Adrenal gland (tissue), 12 donors: ENCODE measurements around the gene DCUN1D2. TPM values are rescaled to one million over a fixed set of nuclear protein-coding genes. Genes with fewer than 3 reads are reported as not detected.

Experiments
- DNase-seq, 7 donors: peaks; one replicate each; pipeline ENCODE4 v3.0.0-alpha.2; 2019 to 2020
- H3K27ac ChIP-seq, 5 donors: fragments of 200-600 bp; sonication (generic) in 4 of 5; 1 replicate in 3 of 5; 2 replicates in 2 of 5; pipeline versions ENCODE4 v1.5.1 to v1.8.0; 2016 to 2020; ENCODE audit warnings: mild to moderate bottlenecking in 1 of 5
- H3K27me3 ChIP-seq: fragments of 200-600 bp; 2 replicates; pipeline ENCODE4 v1.8.0; 2021
- H3K36me3 ChIP-seq, 2 donors: fragments of 200-600 bp; replicated peaks in 1 of 2; 1 replicate in 1 of 2; 2 replicates in 1 of 2; pipeline versions ENCODE4 v1.5.1 to v1.8.0; 2018 to 2022
- H3K4me1 ChIP-seq, 2 donors: fragments of 200-600 bp; replicated peaks in 1 of 2; 1 replicate in 1 of 2; 2 replicates in 1 of 2; pipeline versions ENCODE4 v1.5.1 to v1.8.0; 2018 to 2021
- H3K4me3 ChIP-seq, 4 donors: fragments of 200-600 bp; sonication (generic) in 3 of 4; one replicate each; pipeline ENCODE4 v1.5.1; 2016 to 2018
- H3K9me3 ChIP-seq, 3 donors: fragments of 200-600 bp; sonication (generic) in 1 of 3; replicated peaks in 1 of 3; 1 replicate in 2 of 3; 2 replicates in 1 of 3; pipeline versions ENCODE4 v1.5.1 to v1.8.0; 2016 to 2021
- CTCF ChIP-seq, 6 experiments: fragments of 450-650 bp in 4 of 6; fragments of 200-600 bp in 2 of 6; sonication (generic) in 1 of 6; IDR thresholded peaks; 1 replicate in 5 of 6; 2 replicates in 1 of 6; pipeline versions ENCODE4 v1.5.1 to v1.8.0; 2016 to 2021; ENCODE audit warnings: antibody characterized with exemption in 6 of 6, mild to moderate bottlenecking in 2 of 6, moderate library complexity in 1 of 6
- POLR2A ChIP-seq, 2 donors: fragments of 450-650 bp; IDR thresholded peaks; one replicate each; pipeline ENCODE4 v1.6.1; 2017; ENCODE audit warnings: antibody characterized with exemption in 2 of 2, mild to moderate bottlenecking in 2 of 2, moderate library complexity in 1 of 2
- WGBS, 4 donors: extraction: QIAGEN DNeasy Blood & Tissue Kit in 2 of 4; methylation state at CpG; one replicate each; pipeline versions ENCODE4 v1.1.5 to v1.1.7; 2013 to 2017; 5-methylcytosine and 5-hydroxymethylcytosine counted together
- intact Hi-C, 2 donors: fragments of 100-400 bp; cut with DNase I; formaldehyde crosslinking; loops; one replicate each; pipeline versions ENCODE4 v1.14.1 to v1.15.0; 2022 to 2023
- polyA plus RNA-seq, 3 donors: library from polyadenylated mRNA; stranded (reverse); fragments of 200-250 nt in 2 of 3; fragments of 350-450 nt in 1 of 3; fragmentation: Illumina TruSeq in 1 of 3; extraction: RNeasy Lipid Tissue Mini Kit (QIAGEN cat#74804) in 1 of 3; gene quantifications; one replicate each; pipeline ENCODE4 v1.2.3, GENCODE V29; 2013 to 2014
- total RNA-seq, 9 donors: library from RNA; depleted of rRNA in 4 of 9; stranded (reverse); fragments of >200 nt in 4 of 9; fragments of 120-200 nt in 1 of 9; fragmentation: NEBNext Ultra II Directional in 1 of 9; extraction: Animal tissue kit (Norgen Biotek cat#: 25700) in 1 of 9; gene quantifications; one replicate each; pipeline versions ENCODE4 v1.1.0 to v1.2.4, GENCODE V29; 2013 to 2023
- donor health status: healthy with polysubstance abuse.
- donor health status: Bipolar disorder and iron deficiency.
- donor health status: DM: yes; HTN: yes; CAD: no.
- donor health status: DM: no; HTN: no; CAD: no.
- donor health status: DM: no; HTN: no; CAD: no.
- donor health status: DM: yes; HTN: yes; CAD: no.

DCUN1D2 gene
- total and polyA plus RNA-seq, 12 donors = 8.1 to 28.0 (median 18.8) TPM

GRCh38 chr13:113518076-113518803, 27.7 kb upstream of the DCUN1D2 start:
- WGBS, 4 donors = 92 to 96% (median 93%) methylated on average over 21 of the region's 21 CpGs
- no peak overlapping the region for H3K27ac ChIP-seq
- no peak overlapping the region for H3K4me3 ChIP-seq
- H3K4me1 ChIP-seq = no peaks in the 10 kb centered on the region
- H3K9me3 ChIP-seq = no peaks in the 10 kb centered on the region
- intact Hi-C loops = no loop called here
- no peaks in the 10 kb centered on the region for H3K27me3 ChIP-seq
- DNase-seq = no peak
- TF ChIP-seq POLR2A (IDR thresholded peaks at IDR 0.05) = no peak
- no peak for TF ChIP-seq CTCF (IDR thresholded peaks at IDR 0.05)
- H3K36me3 ChIP-seq = peaks cover 0 to 12% of the 10 kb centered on the region in 2 donors

DNA sequence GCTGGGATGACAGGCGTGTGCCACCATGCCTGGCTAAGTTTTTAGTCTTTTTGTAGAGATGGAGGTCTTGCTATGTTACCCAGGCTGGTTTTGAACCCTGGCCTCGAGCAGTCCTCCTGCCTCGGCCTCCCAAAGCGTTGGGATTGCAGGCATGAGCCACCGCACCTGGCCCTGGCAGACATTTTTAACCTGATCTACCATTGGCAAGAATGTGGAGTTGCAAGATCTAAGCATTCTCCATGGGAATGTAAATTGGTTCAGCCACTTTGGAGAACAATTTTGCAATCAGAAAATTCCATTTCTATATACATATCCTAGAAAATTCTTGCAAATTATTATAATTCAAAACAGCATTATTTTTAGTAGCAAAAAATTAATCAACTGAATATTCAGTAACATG, 24.3 kb upstream of the DCUN1D2 start:
- Histone ChIP-seq H3K4me1 (no peaks in the 10 kb centered on the region), H3K4me3 (no peak overlapping the region), H3K27me3 (no peaks in the 10 kb centered on the region), H3K27ac (no peak overlapping the region), H3K9me3 (no peaks in the 10 kb centered on the region), H3K36me3 (peaks cover 0 to 26% of the 10 kb centered on the region in 2 donors)
- TF ChIP-seq CTCF (IDR thresholded peaks at IDR 0.05) (no peak), POLR2A (IDR thresholded peaks at IDR 0.05) (no peak)
- DNase-seq = no peak
- WGBS, 4 donors = 94 to 98% (median 96%) methylated on average over 4 to 5 of the region's 5 CpGs
- intact Hi-C loops = no loop called here

DNA sequence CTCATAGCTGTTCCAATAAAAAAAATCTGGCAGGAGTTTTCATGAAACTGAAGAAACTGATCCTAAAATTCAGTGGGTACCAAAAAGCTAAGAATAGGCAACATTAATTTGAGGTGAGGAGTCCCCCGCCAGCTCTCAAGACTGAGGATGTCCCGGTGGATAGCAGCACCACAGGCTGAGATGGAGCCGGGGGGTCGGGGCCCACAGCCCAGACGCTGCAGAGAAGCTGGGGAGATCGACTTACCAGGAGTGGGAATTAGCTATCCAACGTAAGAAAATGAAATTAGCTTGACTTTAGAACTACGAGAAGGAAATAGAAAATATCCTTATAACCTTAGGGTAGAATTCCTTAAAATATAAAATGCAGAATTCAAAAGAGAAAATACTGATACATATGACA, 23.2 kb upstream of the DCUN1D2 start:
- no peak overlapping the region for H3K27ac ChIP-seq
- H3K27me3 ChIP-seq = no peaks in the 10 kb centered on the region
- peaks cover 0 to 27% of the 10 kb centered on the region in 2 donors for H3K36me3 ChIP-seq
- no peak for DNase-seq
- H3K4me3 ChIP-seq = no peak overlapping the region
- no peak for TF ChIP-seq POLR2A (IDR thresholded peaks at IDR 0.05)
- no peak for TF ChIP-seq CTCF (IDR thresholded peaks at IDR 0.05)
- no peaks in the 10 kb centered on the region for H3K9me3 ChIP-seq
- no peaks in the 10 kb centered on the region for H3K4me1 ChIP-seq
- intact Hi-C loops = no loop called here
- 83 to 92% (median 88%) methylated on average over 8 of the region's 8 CpGs for WGBS, 4 donors

DNA sequence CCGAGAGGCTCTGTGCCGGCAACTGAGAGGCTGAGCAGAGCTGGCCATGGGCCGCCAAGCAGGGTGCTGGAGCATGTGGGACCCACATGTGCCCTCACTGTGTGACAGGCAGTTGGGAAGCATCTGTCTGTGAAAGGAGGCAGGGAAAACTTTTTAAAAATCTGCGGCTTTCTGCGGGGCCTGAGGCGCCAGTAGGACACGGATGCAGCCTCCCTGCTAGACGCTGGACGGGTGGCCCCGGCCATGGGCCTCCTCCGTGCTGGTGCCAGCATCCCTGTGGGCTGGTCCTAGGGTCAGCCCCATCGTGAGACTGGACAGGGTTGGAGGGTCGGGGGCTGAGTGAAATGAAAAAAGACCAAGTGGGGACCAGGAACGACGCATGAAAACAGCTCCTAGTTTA, 20.9 kb upstream of the DCUN1D2 start:
- no peak for DNase-seq
- TF ChIP-seq CTCF (IDR thresholded peaks at IDR 0.05) (no peak), POLR2A (IDR thresholded peaks at IDR 0.05) (no peak)
- Histone ChIP-seq H3K27ac (no peak overlapping the region), H3K36me3 (peaks cover 0 to 24% of the 10 kb centered on the region in 2 donors), H3K27me3 (no peaks in the 10 kb centered on the region), H3K4me1 (no peaks in the 10 kb centered on the region), H3K4me3 (no peak overlapping the region), H3K9me3 (no peaks in the 10 kb centered on the region)
- intact Hi-C loops = no loop called here
- WGBS, 4 donors = 94 to 95% (median 95%) methylated on average over 15 of the region's 15 CpGs
